ENCODE results near the gene PUM2.

DNA sequence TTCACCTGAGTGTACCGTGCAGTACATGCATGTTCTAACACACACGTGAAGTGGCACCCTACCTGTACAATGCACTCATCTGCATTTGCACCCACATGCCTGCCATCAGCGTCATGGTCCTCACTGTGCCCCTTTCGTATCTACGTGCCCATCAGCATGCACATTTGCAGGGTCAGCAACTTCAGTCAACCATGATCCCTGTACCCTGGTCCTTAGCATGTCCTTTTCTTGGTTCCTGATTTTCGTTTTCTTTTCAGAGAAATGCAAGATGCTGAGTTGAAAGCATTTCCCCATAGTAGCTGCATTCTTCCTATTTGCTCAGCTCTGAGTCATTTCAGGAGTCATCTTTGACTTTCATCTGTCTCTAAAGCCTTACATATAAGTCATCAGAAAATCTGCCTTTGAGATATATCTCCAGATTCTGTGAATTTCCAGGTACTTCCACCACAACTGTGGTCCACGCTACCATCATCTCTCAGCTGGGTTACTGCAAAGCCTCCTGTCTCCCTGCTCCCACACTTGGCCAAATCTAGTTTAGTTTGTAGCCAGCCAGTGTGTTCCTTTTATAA, 14.7 kb upstream of the PUM2 start:
- TF ChIP-seq, protein P1, sequence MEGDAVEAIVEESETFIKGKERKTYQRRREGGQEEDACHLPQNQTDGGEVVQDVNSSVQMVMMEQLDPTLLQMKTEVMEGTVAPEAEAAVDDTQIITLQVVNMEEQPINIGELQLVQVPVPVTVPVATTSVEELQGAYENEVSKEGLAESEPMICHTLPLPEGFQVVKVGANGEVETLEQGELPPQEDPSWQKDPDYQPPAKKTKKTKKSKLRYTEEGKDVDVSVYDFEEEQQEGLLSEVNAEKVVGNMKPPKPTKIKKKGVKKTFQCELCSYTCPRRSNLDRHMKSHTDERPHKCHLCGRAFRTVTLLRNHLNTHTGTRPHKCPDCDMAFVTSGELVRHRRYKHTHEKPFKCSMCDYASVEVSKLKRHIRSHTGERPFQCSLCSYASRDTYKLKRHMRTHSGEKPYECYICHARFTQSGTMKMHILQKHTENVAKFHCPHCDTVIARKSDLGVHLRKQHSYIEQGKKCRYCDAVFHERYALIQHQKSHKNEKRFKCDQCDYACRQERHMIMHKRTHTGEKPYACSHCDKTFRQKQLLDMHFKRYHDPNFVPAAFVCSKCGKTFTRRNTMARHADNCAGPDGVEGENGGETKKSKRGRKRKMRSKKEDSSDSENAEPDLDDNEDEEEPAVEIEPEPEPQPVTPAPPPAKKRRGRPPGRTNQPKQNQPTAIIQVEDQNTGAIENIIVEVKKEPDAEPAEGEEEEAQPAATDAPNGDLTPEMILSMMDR (IDR thresholded peaks at IDR 0.05), result no peak
- TF ChIP-seq POLR2AphosphoS5 (IDR thresholded peaks at IDR 0.05), result no peak
- no peak for TF ChIP-seq EP300 (IDR thresholded peaks at IDR 0.05)
- no peak for TF ChIP-seq POLR2A (IDR thresholded peaks at IDR 0.05)

All from sigmoid colon (tissue), 4 donors.